Astrocyte of the spinal cord (primary cell): Measurements from ENCODE around the gene PDE6B.

ENCODE experiments used
- DNase-seq: peaks from one replicate; pipeline ENCODE4 v3.0.0; 2011; ENCODE audit warnings: low read depth, low spot score
- H3K4me3 ChIP-seq: 2 replicates; pipeline ENCODE4 v1.5.1; 2011; ENCODE audit warnings: low read depth, mild to moderate bottlenecking, low read length, moderate library complexity
- in situ Hi-C: cut with HindIII; loops from 2 replicates; pipeline ENCODE4 v1.10.0; 2017; ENCODE audit warnings: low sequenced_read_pairs
- TF ChIP-seq, protein P1 (sequence below): IDR thresholded peaks from 2 replicates; pipeline ENCODE4 v1.5.1; 2012; ENCODE audit warnings: low read depth, mild to moderate bottlenecking, low read length, inconsistent platforms

The PDE6B gene

DNA sequence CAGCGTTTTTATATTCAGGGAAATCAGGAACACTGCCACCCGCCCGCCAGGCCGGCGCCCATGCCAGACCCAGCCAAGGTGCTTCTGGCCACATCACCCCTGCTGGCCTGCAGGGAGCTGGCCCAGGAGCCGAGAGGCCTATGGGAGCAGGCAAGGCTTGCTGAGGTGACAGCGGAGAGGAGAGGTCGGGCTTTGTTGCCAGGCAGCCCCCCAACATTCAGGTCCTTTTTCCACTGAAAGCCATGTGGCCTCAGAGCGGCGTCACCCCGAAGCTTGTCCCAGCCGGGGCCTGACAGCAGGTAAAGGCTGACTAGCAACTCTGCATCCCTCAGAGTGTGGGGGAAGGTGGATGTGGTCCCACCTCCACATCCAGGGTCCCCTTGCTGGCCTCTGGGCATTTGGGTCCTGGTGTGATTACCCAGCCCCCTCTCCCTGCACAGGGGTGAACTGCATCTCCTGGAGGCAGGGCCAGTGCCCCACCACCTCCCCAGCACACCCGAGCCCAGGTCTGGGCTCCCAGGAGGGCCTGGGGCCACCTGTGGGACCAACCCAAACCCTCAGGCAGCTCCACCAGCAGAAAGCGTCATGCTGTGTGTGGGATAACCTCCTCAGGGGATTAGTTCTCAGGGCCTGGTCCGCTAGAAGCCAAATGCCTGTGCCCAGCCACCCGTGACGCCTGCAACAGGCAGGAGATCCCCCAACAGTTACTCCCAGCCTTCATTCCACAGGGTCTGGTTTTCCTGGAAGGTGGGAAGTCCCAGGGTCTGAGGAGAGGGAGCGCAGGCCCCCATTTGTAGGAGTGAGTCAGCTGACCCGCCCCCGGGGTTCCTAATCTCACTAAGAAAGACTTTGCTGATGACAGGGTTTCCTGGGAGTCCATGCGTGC, at the start of gene PDE6B:
Gene PDE6B (plus strand): TSS at position 869 of the 886 bp plus-strand sequence. CDS start 54 bp downstream, outside the sequence.
- no peak for DNase-seq
- H3K4me3 ChIP-seq: no peak within 1 kb of the TSS
- in situ Hi-C loops: no loop called here
- TF ChIP-seq, protein P1, sequence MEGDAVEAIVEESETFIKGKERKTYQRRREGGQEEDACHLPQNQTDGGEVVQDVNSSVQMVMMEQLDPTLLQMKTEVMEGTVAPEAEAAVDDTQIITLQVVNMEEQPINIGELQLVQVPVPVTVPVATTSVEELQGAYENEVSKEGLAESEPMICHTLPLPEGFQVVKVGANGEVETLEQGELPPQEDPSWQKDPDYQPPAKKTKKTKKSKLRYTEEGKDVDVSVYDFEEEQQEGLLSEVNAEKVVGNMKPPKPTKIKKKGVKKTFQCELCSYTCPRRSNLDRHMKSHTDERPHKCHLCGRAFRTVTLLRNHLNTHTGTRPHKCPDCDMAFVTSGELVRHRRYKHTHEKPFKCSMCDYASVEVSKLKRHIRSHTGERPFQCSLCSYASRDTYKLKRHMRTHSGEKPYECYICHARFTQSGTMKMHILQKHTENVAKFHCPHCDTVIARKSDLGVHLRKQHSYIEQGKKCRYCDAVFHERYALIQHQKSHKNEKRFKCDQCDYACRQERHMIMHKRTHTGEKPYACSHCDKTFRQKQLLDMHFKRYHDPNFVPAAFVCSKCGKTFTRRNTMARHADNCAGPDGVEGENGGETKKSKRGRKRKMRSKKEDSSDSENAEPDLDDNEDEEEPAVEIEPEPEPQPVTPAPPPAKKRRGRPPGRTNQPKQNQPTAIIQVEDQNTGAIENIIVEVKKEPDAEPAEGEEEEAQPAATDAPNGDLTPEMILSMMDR: no peak

DNA sequence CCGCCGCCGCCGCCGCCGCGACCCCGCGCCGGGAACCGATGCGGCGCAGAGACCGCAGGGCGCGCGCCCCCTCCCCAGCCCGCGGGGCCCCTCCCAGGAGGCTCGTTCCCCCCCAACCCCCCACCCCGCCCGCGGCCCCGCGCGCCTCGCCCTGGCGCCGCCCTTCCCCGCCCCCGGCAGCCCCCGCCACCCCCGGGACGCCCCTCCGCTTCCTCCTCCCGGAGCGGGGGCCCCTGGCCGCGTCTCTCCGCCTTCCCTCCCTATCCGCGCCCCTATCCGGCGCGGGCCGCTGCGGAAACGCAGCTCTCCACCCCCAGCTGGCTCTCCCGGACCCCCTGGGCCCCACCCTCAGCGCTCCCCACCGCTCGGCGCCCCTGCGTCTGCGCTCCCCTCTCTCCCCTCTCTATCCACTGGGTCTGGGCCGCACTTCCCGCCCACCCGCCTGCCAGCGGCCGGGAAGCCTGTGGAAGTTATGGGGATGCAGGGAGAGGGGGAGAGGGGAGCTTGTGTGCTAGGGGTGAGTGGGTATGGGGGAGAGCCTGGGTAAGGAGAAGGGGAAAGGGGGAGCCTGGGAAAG, 49.0 kb upstream of the PDE6B start, which contains the start of gene TMEM271:
Gene TMEM271 (minus strand): TSS at position 51 of the 577 bp plus-strand sequence. CDS start 233 bp downstream, outside the sequence.
- DNase-seq: no peak
- in situ Hi-C loops: no loop called here
- TF ChIP-seq, protein P1: no peak
- H3K4me3 ChIP-seq: no peak within 1 kb of the TSS

DNA sequence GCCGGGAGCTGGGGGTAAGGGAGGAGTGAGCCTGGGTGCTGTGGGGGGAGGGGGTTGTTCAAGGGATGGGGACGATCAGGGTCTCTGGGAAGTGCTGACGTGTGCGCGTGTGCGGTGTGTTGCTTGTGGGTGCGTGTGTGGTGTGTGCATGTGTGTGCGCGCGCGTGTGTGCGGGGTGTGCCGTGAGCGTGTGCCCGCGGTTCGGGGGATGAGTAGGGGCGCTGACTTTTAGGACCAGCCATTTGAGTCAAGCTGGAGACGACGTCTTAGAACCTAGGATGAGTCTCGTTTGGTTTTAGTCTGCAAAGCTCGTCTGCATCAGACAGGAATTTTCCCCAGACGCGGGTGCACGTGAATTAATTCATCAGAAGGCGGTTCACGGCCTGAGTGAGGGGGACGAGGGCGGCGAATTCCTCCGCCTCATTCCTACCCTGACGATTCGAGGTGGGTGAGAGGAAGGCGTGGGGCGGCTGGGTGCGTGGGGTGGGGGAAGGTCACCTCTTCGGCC, 48.3 kb upstream of the PDE6B start:
- no peak for DNase-seq
- no peak overlapping the region for H3K4me3 ChIP-seq
- in situ Hi-C loops: no loop called here
- TF ChIP-seq, protein P1: no peak

DNA sequence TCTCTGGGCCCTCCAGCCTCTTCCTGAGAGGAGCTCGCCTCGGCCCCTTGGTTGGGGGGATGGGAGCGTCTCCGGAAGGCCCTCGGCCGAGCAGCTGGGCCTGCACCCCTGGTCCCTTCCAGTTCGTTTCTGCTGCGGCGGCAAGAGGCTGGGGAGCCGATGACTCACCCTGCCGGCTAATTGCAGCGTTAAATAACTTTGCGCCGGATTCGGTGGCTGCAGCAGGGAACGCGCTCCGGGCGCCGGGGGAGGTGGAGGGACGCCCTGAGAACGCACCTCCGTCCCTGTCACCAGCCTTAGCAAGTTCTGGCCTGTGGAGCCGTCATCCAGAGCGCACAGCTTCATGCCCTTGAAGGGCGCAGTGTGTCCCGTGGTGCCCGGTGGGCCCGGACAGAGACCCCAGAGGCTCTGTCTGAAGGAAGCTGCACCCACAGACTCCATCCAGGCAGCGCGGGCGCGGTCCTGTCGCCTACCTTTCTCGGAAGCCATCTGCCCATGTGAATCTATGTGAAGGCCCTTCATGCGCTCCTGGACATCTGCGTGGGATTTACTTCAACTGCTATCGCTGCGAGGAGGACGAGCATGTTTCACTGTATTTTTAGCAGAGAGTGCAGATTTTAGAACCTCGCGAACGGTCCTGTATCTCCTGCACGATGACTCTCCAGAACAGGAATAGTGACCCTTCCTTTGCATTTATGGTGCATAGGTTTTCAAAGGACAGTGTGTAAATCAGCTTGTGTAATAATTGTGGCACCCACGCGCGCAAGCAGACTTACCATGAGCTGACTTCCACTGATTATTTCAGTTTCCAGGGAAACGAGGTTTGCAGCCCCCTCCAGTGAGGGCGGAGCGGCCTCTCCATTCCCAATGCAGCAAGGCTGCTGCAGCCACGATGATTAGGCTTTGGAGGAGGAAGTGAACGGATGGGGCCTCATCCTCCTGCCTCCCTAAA, 47.6 kb upstream of the PDE6B start:
- TF ChIP-seq, protein P1: no peak
- no peak overlapping the region for H3K4me3 ChIP-seq
- peak; percentile 2 for DNase-seq
- in situ Hi-C loops: no loop called here

DNA sequence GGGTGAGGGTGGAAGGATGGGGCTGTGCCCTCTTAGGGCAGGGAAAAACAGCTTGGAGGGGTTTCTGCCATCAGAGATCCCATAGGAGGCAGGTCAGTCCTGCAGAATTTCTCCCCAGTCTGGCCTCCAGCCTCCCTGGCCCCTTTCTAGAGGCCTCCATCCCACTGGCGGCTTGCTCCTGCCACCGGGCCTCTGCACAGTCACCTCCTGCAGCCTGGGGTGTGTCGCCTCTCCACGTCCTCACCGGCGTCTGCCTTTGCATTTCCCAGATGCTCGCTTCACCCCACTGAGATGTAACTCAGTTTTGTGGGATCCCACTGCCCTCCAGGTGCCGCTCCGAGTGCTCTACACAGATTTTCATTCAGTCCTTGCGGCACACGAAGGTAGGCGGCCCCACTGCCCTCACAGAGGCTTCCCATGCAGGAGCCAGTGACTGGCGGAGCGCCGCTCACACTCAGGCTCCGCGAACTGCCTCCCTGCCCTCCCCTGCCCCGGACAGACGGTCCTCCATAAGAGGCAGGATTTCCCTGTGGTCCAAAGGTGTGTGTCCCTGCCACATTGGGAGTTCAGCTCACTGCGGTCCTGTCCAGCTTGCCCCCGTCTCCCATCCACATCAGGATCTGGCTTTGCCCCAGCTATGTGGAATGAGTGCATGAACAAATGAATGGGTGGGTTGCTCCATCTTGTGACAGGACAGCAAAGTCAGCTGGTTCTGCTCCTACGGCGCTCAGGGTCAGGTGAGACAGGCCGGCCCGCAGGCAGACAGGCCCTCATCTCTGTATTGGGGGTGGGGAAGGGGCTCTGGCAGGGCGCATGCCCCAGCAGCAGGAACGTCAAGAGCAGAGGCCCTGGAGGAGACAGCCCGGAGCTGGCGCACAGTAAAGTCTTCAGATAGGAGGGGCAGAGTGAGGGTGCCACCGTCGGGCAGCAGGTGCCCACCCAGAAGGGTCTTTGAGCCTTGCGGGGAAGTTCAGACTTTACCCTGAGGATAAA, 46.6 kb upstream of the PDE6B start:
- no peak for DNase-seq

More for the DNA sequence above, 46.6 kb upstream of the PDE6B start:
- TF ChIP-seq, protein P1: no peak
- in situ Hi-C loops: no loop called here
- H3K4me3 ChIP-seq: no peak overlapping the region
